Measurements from ENCODE around the gene CLUH.
A peak's percentile ranks its signal among the peaks of the same experiment; 100 is the strongest.

Gene CLUH

GRCh38 chr17:2718150-2718938 is 6.8 kb upstream of the CLUH start:
- DNase-seq (ENCODE audit: low spot score), result no peak

DNA sequence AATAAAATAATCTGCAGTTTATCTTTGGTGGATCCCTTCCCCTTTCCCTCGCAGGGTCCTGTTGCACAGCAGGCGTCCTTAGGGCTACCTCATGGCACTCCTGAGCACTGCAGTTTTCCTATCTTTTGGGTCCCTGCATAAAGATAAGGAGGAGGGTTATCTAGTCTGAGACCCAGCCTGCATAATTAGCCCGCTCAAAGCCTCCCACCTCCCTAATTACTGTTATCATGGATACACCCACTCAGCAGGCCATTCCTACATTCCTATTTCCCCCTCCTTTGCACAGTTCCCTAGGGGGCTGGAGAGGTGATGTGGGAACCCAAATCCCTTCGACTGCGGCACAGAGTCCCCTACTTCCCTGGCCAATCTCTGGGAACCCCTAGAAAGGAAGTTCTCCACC is 5.1 kb upstream of the CLUH start:
- no peak for DNase-seq (ENCODE audit: low spot score)

GRCh38 chr17:2713881-2714280 is 2.3 kb upstream of the CLUH start:
- no peak for DNase-seq (ENCODE audit: low spot score)

DNA sequence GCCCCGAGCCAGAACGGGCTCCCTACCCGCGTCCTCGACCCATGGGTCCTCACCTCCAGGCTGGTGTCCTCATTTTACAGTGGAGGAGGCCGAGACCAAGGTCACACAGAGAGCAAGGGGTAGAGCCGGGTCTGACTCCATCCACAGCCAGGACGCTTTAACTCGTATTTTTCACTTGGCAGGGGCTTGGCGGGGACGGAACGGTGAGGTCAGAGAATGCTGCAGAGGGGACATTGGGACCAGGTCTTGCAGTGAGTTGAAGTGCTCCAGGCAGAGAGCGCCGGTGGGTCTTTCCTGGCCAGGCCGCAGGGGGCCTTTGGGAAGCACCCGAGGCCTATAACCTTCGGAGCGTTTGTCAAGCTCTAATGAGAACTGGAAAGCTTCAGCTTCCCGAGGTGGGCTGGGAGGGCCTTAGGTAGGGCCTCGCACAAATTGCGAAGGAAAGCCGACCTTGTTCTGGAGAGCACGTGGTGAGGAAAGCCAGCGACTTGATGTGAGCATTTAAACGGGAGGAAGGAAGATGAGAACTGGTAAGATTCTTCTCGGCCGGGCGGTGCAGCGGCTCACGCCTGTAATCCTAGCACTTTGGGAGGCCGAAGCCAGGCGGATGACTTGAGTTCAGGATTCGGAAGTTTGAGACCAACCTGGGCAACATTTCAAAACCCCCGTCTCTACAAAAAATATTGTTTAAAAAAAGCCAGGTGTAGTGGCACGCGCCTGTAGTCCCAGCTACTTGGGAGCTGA is 908 bp upstream of the CLUH start:
- no peak for DNase-seq (ENCODE audit: low spot score)

GRCh38 chr17:2710803-2711607 is 559 bp downstream of the CLUH start:
- DNase-seq (ENCODE audit: low spot score), result no peak

- DNase-seq (ENCODE audit: low spot score), result no peak
These were observed 1.3 kb downstream of the CLUH start for GRCh38 chr17:2710071-2710802.

DNA sequence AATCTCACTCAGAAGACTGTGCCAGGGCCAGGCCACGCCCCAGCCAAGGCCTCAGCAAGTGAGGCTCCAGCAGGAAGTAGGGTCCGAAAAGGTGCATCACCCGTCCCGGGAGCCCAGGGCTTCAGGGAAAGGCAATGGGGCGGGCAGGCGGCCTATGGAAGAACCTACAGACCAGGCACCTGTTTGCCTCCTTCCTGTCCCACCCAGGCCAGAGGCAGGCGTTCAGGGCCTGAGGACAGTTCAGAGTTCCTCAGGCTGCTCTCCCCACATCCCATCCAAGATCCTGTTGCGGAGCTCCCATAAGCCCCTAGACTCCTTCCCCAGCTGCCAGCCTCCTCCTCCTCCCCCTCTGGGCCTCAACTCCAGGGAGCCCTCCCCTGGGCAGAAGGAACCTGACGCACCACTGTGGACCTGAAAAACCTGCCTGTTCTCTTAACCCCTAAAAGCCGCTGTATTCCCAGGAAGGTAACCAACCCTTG is 2.3 kb downstream of the CLUH start:
- DNase-seq (ENCODE audit: low spot score), result no peak

GRCh38 chr17:2708585-2709182 is 2.9 kb downstream of the CLUH start:
- no peak for DNase-seq (ENCODE audit: low spot score)

GRCh38 chr17:2707721-2708584 is 3.6 kb downstream of the CLUH start:
- DNase-seq (ENCODE audit: low spot score), result no peak

DNA sequence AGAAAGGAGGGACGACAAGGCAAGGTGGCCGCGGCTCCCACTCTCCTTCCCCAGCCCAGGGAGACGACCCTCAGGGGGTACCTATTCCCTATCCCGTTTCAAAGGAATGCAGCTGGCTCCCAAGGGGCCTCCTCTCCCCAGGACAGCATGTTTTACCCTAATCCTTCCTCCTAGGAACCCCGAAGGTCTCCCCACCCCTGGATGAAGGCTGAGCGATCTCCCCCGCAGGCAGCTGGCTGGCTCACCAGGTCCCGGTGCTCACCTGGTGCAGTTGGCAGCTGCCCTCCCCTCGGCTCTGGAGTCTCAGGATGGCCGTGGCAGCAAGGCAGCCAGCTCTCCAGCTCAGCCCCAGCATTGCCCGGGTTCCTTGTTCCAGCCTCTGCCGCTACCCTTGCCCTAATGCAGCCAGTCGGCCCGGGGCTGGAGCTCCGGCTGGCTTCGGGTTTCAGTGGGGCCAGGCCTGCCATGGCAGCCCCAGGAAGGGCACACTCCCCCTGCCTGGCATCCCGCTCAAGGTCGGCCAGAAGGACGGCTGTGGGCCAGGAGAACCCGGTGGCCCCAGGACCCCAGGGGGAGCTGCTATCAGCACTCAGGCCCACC is 4.6 kb downstream of the CLUH start:
- no peak for DNase-seq (ENCODE audit: low spot score)

DNA sequence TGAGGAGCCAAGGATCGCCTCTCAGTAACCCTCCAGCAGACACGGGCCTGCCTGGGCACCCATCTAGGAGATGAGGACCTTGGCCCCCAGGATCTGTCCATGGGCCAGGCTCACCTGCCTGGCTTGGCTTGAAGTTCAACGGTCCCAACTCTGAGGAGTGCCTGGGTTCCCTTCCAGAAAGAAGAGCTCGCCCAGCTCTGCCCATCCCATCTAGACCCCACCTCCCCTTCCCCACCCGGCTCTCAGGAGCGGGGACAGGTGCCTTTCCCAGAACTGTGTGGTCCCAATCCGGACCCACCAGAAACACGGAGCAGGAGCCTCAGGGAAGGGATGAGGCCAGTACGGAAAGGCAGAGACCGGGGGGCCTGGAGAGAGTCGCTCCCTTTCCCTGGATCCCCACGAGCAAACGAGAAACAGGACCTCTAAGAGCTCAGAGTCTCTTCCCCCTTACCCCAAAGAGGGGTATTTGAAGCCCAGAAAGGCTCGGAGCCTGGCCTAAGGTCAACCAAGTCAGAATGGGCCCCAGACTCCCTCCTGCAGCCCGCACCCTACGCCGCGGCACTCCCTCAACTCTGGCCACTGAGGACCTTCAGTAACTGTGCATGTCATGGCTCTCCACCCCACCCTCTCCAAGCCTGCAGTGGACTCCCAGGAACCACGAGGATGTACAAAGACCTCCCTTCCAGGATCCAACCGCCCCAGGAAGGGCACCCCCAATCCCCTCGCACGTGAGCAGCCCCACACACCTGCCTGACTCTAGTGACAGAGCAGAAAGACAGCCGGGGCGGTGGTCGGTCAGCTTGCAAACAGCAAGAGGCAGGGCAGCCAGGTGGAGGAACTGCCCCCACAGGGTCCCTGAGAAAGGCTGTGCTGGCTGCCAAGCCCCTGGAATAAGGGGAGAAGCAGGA is 5.4 kb downstream of the CLUH start:
- DNase-seq (ENCODE audit: low spot score), result no peak

DNA sequence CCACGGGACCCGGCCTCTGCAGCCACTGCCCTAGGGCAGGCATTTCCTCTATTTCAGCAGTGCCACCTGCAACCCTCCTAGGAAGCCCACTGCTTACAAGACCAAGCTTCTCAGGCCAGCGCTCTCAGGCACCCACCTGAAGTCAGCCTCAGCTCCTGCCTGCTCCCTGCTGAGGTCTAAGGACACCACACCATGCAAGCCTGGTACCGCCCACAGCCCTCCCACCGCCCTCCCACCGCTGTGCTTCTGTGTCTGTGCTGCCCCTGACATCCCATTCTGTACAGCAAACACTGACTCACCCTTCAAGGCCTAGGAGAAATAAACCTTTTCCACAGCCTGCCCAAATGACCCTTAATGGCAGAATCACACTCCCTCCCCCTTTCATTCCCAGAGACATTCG is 6.3 kb downstream of the CLUH start:
- no peak for DNase-seq (ENCODE audit: low spot score)

DNA sequence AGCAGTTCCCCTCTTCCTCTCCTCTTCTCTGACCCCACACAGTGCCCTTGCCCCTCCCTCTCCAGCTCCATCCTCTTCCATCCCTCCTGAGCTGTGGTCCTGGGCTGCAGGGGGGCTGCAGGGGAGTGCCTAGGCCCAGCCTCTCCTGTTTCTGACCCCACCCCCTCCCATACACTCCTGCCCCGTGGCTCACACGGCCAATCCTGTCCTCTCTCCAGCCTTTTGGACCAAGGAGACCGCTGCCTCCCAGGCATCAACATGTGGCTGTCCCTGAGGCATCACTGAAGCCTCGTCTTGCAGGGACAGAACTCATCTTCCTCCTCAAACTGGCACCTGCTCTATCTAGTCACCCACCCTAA is 6.7 kb downstream of the CLUH start:
- no peak for DNase-seq (ENCODE audit: low spot score)

DNA sequence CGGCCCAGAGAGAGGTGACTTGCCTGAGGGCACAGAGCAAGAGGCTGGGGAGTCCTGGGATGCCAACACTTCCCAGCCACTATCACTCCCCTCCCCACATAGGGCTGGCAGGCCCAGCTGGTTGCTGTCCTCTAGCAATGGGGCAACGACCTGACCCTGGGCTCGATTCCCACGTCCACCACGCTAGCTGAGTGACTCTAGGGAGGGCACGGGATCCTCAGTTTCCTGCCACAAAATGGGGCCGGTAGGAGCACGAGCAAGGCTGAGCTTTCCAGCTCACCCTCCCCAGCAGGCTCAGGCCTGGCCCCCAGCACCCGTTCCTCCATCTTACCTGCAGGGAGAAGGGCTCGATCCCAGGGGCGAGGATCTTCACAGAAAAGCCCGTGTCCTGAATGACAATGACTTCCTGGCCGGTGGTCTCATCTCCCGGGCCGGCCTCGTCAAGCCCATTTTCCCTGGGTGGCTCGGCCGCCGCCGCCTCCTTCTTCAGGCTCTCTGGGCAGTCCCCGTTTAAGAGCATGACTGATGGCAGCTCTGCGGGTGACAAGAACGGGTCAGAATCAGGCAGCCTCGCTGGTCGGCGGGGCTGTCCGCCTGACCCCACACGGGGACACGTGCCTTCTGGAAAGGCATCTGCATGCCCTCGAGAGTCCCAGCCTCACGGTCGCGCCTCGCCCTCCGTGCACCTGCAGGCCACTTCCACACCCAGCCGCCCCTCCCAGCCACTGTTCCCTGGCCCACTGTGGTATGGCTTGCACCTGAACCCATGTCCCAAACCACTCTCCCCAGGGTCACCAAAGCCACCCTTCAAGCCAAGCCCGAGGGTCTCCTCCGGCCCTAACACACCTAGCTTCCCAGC is 7.3 kb downstream of the CLUH start:
- peak; percentile 61 for DNase-seq (ENCODE audit: low spot score)

DNA sequence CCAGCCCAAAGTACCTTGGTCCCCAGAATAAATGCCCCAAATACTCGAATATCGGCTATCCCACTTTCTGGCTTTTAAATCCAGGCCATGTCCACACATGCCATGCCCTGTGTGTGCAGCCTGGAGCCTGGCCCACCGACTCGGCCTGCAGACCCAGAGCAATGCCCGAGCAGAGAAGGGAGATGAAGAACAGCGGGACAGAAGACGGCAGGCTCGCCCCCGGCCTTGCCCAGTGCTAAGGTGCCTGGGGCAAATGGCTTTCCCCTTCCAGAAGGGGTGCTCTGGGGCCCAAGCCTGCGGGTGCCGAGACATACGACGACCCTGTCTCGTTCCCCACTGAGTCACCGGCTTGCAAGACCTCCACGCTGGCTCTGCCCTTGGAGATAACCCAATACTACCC is 8.0 kb downstream of the CLUH start:
- DNase-seq (ENCODE audit: low spot score), result peak; percentile 34

DNA sequence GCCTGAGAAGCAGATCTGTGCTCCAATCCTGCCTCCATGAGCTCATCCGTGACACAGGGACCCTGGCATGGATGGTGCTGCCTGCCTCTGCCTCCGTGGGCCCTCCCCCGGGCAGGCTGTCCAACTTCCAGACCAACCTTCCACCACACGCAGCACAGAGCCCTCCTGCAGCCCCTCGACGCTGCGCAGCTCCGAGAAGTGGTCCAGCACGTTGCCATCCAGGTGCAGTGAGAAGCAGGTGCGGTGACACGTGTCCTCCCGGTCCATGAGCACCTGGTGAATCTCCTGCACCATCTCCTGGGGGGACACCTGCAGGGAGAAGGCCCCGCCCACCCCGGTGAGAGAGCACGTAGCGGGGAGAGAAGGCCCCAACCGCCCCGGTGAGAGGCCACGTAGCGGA is 8.4 kb downstream of the CLUH start:
- DNase-seq (ENCODE audit: low spot score), result peak; percentile 38

GRCh38 chr17:2701996-2702741 is 9.4 kb downstream of the CLUH start:
- DNase-seq (ENCODE audit: low spot score), result peak; percentile 28
